K562 (cell line): Measurements from ENCODE around the gene SLC46A3.

Experiments
- DPF2 ChIP-seq: fragments of 450-650 bp; IDR thresholded peaks from 2 replicates; pipeline ENCODE4 v1.6.1; 2016
- EZH2 ChIP-seq: IDR thresholded peaks from 2 replicates; pipeline ENCODE4 v1.6.1; 2012; ENCODE audit warnings: low read depth, mild to moderate bottlenecking, inconsistent platforms, low read length, borderline replicate concordance
- SOX6 ChIP-seq: fragments of 450-650 bp; IDR thresholded peaks from 2 replicates; pipeline ENCODE4 v1.6.1; 2014; ENCODE audit warnings: mild to moderate bottlenecking

DNA sequence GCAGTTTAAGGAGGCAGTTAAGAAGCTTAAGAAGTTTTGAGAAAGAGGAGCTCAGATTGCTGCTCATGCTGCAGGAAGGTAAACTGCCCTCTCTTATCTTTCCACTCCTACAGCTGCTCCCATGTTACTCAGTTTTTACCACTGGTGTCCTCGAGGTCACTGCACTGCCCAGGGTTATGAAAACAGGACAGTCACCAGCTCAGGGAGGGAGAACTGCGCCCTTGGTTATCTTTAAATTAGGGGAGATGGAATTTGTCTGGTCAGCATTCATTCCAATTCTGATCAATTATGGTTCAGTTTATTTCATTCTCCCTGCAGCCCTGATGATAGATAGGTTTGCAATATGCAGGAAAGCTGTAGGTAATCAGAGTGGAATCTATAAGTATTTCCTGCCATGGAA, 10.8 kb upstream of the SLC46A3 start:
- no peak for TF ChIP-seq DPF2
- no peak for TF ChIP-seq EZH2
- no peak for TF ChIP-seq SOX6
